HL-60 (cell line): Measurements from ENCODE around the gene NXPH2.

Experiments
- DNase-seq, 2 experiments: peaks; one replicate each; pipeline ENCODE4 v3.0.0-alpha.2; 2010 to 2020; ENCODE audit warnings: low read depth in 1 of 2, low spot score in 1 of 2
- H3K27ac ChIP-seq: fragments of 250-450 bp; sonication (Bioruptor Pico); replicated peaks from 2 replicates; pipeline ENCODE4 v1.5.1; 2020; ENCODE audit warnings: mild to moderate bottlenecking, moderate library complexity
- H3K27me3 ChIP-seq: fragments of 250-450 bp; sonication (Bioruptor Pico); 2 replicates; pipeline ENCODE4 v1.5.1; 2021; ENCODE audit warnings: mild to moderate bottlenecking, moderate library complexity; ENCODE audit not compliant: insufficient read depth, poor library complexity, severe bottlenecking
- H3K4me3 ChIP-seq: replicated peaks from 2 replicates; pipeline ENCODE4 v1.5.1; 2011; ENCODE audit warnings: mild to moderate bottlenecking, control low read depth, low read length; ENCODE audit not compliant: insufficient read depth
- CTCF ChIP-seq: IDR thresholded peaks from one replicate; pipeline ENCODE4 v1.5.1; 2011; ENCODE audit warnings: low read length, control low read depth, inconsistent platforms; ENCODE audit not compliant: insufficient read depth
- GABPA ChIP-seq: IDR thresholded peaks from 2 replicates; pipeline ENCODE4 v1.6.1; 2012; ENCODE audit warnings: low read depth
- POLR2AphosphoS5 ChIP-seq: IDR thresholded peaks from 2 replicates; pipeline ENCODE4 v1.6.1; 2012; ENCODE audit warnings: low read depth
- REST ChIP-seq: IDR thresholded peaks from 2 replicates; pipeline ENCODE4 v1.6.1; 2012; ENCODE audit warnings: low read depth; ENCODE audit not compliant: insufficient replicate concordance
- SPI1 ChIP-seq: IDR thresholded peaks from 2 replicates; pipeline ENCODE4 v1.6.1; 2012; ENCODE audit warnings: low read depth, mild to moderate bottlenecking, borderline replicate concordance

Gene NXPH2

GRCh38 chr2:138777996-138778395 lies 2.2 kb downstream of the NXPH2 start:
- no peak overlapping the region for H3K27ac ChIP-seq
- TF ChIP-seq POLR2AphosphoS5 (no peak), GABPA (no peak), REST (no peak), CTCF (no peak), SPI1 (no peak)
- H3K4me3 ChIP-seq, result no peak overlapping the region
- peaks cover 32% of the 10 kb centered on the region for H3K27me3 ChIP-seq
- DNase-seq, result no peak

- DNase-seq, result no peak
These were observed 4.5 kb downstream of the NXPH2 start for GRCh38 chr2:138775736-138776135.

GRCh38 chr2:138771534-138771933 lies 8.7 kb downstream of the NXPH2 start:
- H3K4me3 ChIP-seq, result no peak overlapping the region
- no peak for TF ChIP-seq SPI1
- TF ChIP-seq REST, result peak; percentile 18
- H3K27me3 ChIP-seq, result peaks cover 7% of the 10 kb centered on the region
- no peak overlapping the region for H3K27ac ChIP-seq
- DNase-seq, result no peak

More at GRCh38 chr2:138775736-138776135, 4.5 kb downstream of the NXPH2 start:
- TF ChIP-seq REST (no peak), CTCF (no peak), SPI1 (no peak), GABPA (no peak), POLR2AphosphoS5 (no peak)
- H3K27me3 ChIP-seq, result peaks cover 16% of the 10 kb centered on the region
- no peak overlapping the region for H3K27ac ChIP-seq
- H3K4me3 ChIP-seq, result no peak overlapping the region

GRCh38 chr2:138767101-138767500 lies 13.1 kb downstream of the NXPH2 start:
- Histone ChIP-seq H3K4me3 (no peak overlapping the region), H3K27me3 (peaks cover 9% of the 10 kb centered on the region), H3K27ac (no peak overlapping the region)
- no peak for TF ChIP-seq REST
- TF ChIP-seq POLR2AphosphoS5, result no peak
- TF ChIP-seq SPI1, result no peak
- no peak for TF ChIP-seq GABPA
- no peak for TF ChIP-seq CTCF
- DNase-seq, result no peak
